GM23248 (cell line): ENCODE measurements around the gene STX4. TPM values are rescaled to one million over a fixed set of nuclear protein-coding genes. Genes with fewer than 3 reads are reported as not detected.

ENCODE experiments used
- DNase-seq: peaks from one replicate; pipeline ENCODE4 v3.0.0-alpha.2; 2015
- H2AFZ ChIP-seq: fragments of 200-600 bp; sonication (generic); 2 replicates; pipeline ENCODE4 v1.6.1; 2016; ENCODE audit warnings: antibody characterized with exemption
- H3F3A ChIP-seq: fragments of 200-600 bp; sonication (generic); 2 replicates; pipeline ENCODE4 v1.6.1; 2016; ENCODE audit warnings: mild to moderate bottlenecking, antibody characterized with exemption, mixed run types; ENCODE audit not compliant: insufficient read depth
- H3K27ac ChIP-seq: fragments of 200-600 bp; sonication (generic); 2 replicates; pipeline ENCODE4 v1.5.1; 2016; ENCODE audit warnings: mild to moderate bottlenecking
- H3K27me3 ChIP-seq: fragments of 200-600 bp; sonication (generic); replicated peaks from 2 replicates; pipeline ENCODE4 v1.6.1; 2016; ENCODE audit warnings: mild to moderate bottlenecking; ENCODE audit not compliant: insufficient read depth
- H3K36me3 ChIP-seq: fragments of 200-600 bp; sonication (generic); 2 replicates; pipeline ENCODE4 v1.6.1; 2016; ENCODE audit warnings: low read depth, mild to moderate bottlenecking
- H3K4me1 ChIP-seq: fragments of 200-600 bp; sonication (generic); 2 replicates; pipeline ENCODE4 v1.6.1; 2016; ENCODE audit warnings: mild to moderate bottlenecking; ENCODE audit not compliant: insufficient read depth
- H3K4me2 ChIP-seq: fragments of 200-600 bp; sonication (generic); one replicate; pipeline ENCODE4 v1.6.1; 2016; ENCODE audit warnings: mild to moderate bottlenecking; ENCODE audit not compliant: unreplicated experiment
- H3K4me3 ChIP-seq: fragments of 200-600 bp; sonication (generic); 2 replicates; pipeline ENCODE4 v1.5.1; 2016; ENCODE audit warnings: mild to moderate bottlenecking
- H3K79me2 ChIP-seq: fragments of 200-600 bp; sonication (generic); 2 replicates; pipeline ENCODE4 v1.6.1; 2016; ENCODE audit warnings: mild to moderate bottlenecking; ENCODE audit not compliant: insufficient read depth
- H3K9ac ChIP-seq: fragments of 200-600 bp; sonication (generic); 2 replicates; pipeline ENCODE4 v1.6.1; 2016; ENCODE audit warnings: mild to moderate bottlenecking
- H3K9me2 ChIP-seq: fragments of 200-600 bp; sonication (generic); 2 replicates; pipeline ENCODE4 v1.6.1; 2016; ENCODE audit warnings: mixed run types, mild to moderate bottlenecking, moderate library complexity; ENCODE audit not compliant: insufficient read depth
- H3K9me3 ChIP-seq: fragments of 200-600 bp; sonication (generic); one replicate; pipeline ENCODE4 v1.6.1; 2017; ENCODE audit warnings: low read depth
- H4K20me1 ChIP-seq: fragments of 200-600 bp; sonication (generic); 2 replicates; pipeline ENCODE4 v1.6.0; 2016; ENCODE audit not compliant: insufficient read depth
- EZH2 ChIP-seq: fragments of 200-600 bp; sonication (generic); IDR thresholded peaks from 2 replicates; pipeline ENCODE4 v1.6.1; 2018; ENCODE audit warnings: antibody characterized with exemption, mild to moderate bottlenecking; ENCODE audit not compliant: insufficient read depth, poor library complexity, severe bottlenecking
- EZH2phosphoT487 ChIP-seq: fragments of 200-600 bp; sonication (generic); IDR thresholded peaks from 2 replicates; pipeline ENCODE4 v1.6.1; 2018; ENCODE audit warnings: antibody characterized with exemption, moderate library complexity, mild to moderate bottlenecking, low read depth; ENCODE audit not compliant: insufficient read depth
- WGBS, 2 experiments: methylation state at CpG; one replicate each; pipeline ENCODE4 v1.1.6; 2015 to 2017; ENCODE audit warnings: low lambda C conversion rate in 2 of 2, low coverage in 1 of 2; ENCODE audit errors: missing lambda C conversion rate in 2 of 2; 5-methylcytosine and 5-hydroxymethylcytosine counted together
- in situ Hi-C: fragments of 300-500 bp; cut with MboI; formaldehyde crosslinking; loops from 2 replicates; pipeline ENCODE4 v1.15.0; 2020
- polyA plus RNA-seq: library from polyadenylated mRNA; unstranded; fragments of >200 nt; fragmentation: Nextera tagmentation; extraction: Ambion mirVana; gene quantifications from 2 replicates; pipeline ENCODE4 v1.2.1, GENCODE V29; 2016
- total RNA-seq: library from RNA; depleted of rRNA; stranded (reverse); fragments of >200 nt; shearing (Covaris generic); gene quantifications from 2 replicates; pipeline ENCODE4 v1.2.3, GENCODE V29; 2014

STX4 gene
- total and polyA plus RNA-seq, 2 experiments from 2014 or later = 24.9 to 52.1 TPM

- Histone ChIP-seq H3K4me3 (no peak overlapping the region), H3K27ac (no peak overlapping the region), H2AFZ (no peak overlapping the region), H3F3A (0 out of 2 replicates have a peak, but pooled peaks cover 8% of the 10 kb centered on the region), H3K9me3 (no peaks in the 10 kb centered on the region), H3K36me3 (no peaks in the 10 kb centered on the region), H4K20me1 (no peaks in the 10 kb centered on the region), H3K27me3 (no peaks in the 10 kb centered on the region), H3K4me1 (peaks cover 17% of the 10 kb centered on the region), H3K9me2 (no peaks in the 10 kb centered on the region), H3K79me2 (no peaks in the 10 kb centered on the region), H3K4me2 (no peak overlapping the region), H3K9ac (no peak overlapping the region)
- 65 to 66% methylated on average over 6 of the region's 6 CpGs for WGBS, 2 experiments
- no peak for TF ChIP-seq EZH2
- TF ChIP-seq EZH2phosphoT487 = no peak
- in situ Hi-C loops = no loop called here
- DNase-seq = no peak
Observed at GRCh38 chr16:31007684-31008083, 25.7 kb upstream of the STX4 start.

- H2AFZ ChIP-seq = no peak overlapping the region
- peaks cover 17% of the 10 kb centered on the region for H3K4me1 ChIP-seq
- 0 out of 2 replicates have a peak, but pooled peaks cover 8% of the 10 kb centered on the region for H3F3A ChIP-seq
- in situ Hi-C loops = no loop called here
- peak; percentile 84 for DNase-seq
- peak overlapping the region; percentile 39 for H3K27ac ChIP-seq
- H3K36me3 ChIP-seq = no peaks in the 10 kb centered on the region
- 14 to 19% methylated on average over 5 to 6 of the region's 6 CpGs for WGBS, 2 experiments
- no peaks in the 10 kb centered on the region for H4K20me1 ChIP-seq
- no peak for TF ChIP-seq EZH2
- TF ChIP-seq EZH2phosphoT487 = no peak
- H3K27me3 ChIP-seq = no peaks in the 10 kb centered on the region
- peak overlapping the region; percentile 30; the same call in 1 of the 2 replicates for H3K4me3 ChIP-seq
- peak overlapping the region; percentile 41; the same call in 1 of the 2 replicates for H3K9ac ChIP-seq
- H3K79me2 ChIP-seq = no peaks in the 10 kb centered on the region
- H3K4me2 ChIP-seq = peak overlapping the region; percentile 54
- H3K9me2 ChIP-seq = no peaks in the 10 kb centered on the region
- H3K9me3 ChIP-seq = no peaks in the 10 kb centered on the region
Observed at GRCh38 chr16:31008149-31008548, 25.2 kb upstream of the STX4 start.

- TF ChIP-seq EZH2phosphoT487 (no peak), EZH2 (no peak)
- 0 out of 2 replicates have a peak, but pooled peaks cover 8% of the 10 kb centered on the region for H3F3A ChIP-seq
- in situ Hi-C loops = no loop called here
- H3K9me2 ChIP-seq = no peaks in the 10 kb centered on the region
- H3K4me3 ChIP-seq = peak overlapping the region; percentile 30; the same call in 1 of the 2 replicates
- H2AFZ ChIP-seq = no peak overlapping the region
- DNase-seq = no peak
- peak overlapping the region; percentile 39 for H3K27ac ChIP-seq
- peak overlapping the region; percentile 41; the same call in 1 of the 2 replicates for H3K9ac ChIP-seq
- no peaks in the 10 kb centered on the region for H3K36me3 ChIP-seq
- H3K9me3 ChIP-seq = no peaks in the 10 kb centered on the region
- no peaks in the 10 kb centered on the region for H3K79me2 ChIP-seq
- WGBS, 2 experiments = 77 to 80% methylated on average over 5 of the region's 5 CpGs
- H3K4me2 ChIP-seq = peak overlapping the region; percentile 54
- no peaks in the 10 kb centered on the region for H4K20me1 ChIP-seq
- H3K4me1 ChIP-seq = peaks cover 17% of the 10 kb centered on the region
- no peaks in the 10 kb centered on the region for H3K27me3 ChIP-seq
Observed at GRCh38 chr16:31008551-31008950, 24.8 kb upstream of the STX4 start.

- Histone ChIP-seq H3K27me3 (no peaks in the 10 kb centered on the region), H3K4me3 (peak overlapping the region; percentile 66; the same call in 1 of the 2 replicates), H3K36me3 (no peaks in the 10 kb centered on the region), H3K9me3 (no peaks in the 10 kb centered on the region), H3K9me2 (no peaks in the 10 kb centered on the region), H2AFZ (no peak overlapping the region), H3K27ac (no peak overlapping the region), H4K20me1 (no peaks in the 10 kb centered on the region), H3K4me1 (peaks cover 17% of the 10 kb centered on the region), H3K9ac (no peak overlapping the region; the same call in 1 of the 2 replicates), H3K4me2 (peak overlapping the region; percentile 54), H3K79me2 (no peaks in the 10 kb centered on the region), H3F3A (0 out of 2 replicates have a peak, but pooled peaks cover 5% of the 10 kb centered on the region)
- DNase-seq = no peak
- 88 to 90% methylated on average over 7 of the region's 7 CpGs for WGBS, 2 experiments
- in situ Hi-C loops = no loop called here
- TF ChIP-seq EZH2 (no peak), EZH2phosphoT487 (no peak)
Observed at GRCh38 chr16:31009120-31009519, 24.2 kb upstream of the STX4 start.
